ENCODE results near the gene INCA1. TPM values are rescaled to one million over a fixed set of nuclear protein-coding genes. Genes with fewer than 3 reads are reported as not detected.

Gene INCA1
- total and polyA plus RNA-seq, 2 of the 8 experiments (the other 6 are each of a cell fraction or from before 2014, with no cell fraction given) = 0.89 to 1.4 TPM

DNA sequence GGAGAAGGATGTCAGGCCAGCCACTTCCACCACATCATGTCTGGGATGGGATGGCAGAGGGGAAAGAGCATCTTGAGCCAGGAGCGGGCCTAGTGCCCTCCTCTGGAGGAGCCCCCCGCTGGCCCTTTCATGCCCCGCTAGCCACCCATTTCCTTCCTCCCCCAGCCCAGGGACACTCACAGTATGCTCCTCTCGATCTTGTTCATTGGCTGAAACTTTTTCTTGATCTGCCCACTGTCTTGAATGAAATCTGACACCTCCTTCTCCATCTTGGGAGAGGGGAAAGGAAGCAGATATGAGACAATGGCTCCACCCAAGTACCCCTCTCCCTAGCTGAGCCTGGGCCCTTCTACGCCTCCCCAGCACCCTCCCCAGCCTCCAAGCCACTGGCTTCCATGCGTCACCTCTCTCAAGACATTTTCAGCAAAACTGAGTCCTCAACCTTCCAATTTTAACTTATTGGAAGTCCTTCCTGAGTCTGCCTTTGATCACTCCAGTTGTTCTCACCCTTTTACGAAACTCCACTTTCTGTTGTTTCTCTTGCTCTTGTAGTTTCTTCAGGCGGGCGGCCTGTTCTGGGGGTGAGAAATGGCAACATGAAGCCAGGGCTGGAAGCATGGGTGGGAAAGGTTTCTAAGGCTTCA, 36.9 kb downstream of the INCA1 start:
- ChIA-PET POLR2A (ENCODE audit: partially characterized antibody) (interaction anchor here (0.9 to 32.4 kb wide), 4 partner anchors 0 to 257 kb away, joined by 3 to 987 read pairs (median 496); partner anchors contain the start of genes ENO3, PFN1, RNF167 and SLC25A11), CTCF (ENCODE audit: partially characterized antibody) (interaction anchor here (0.8 to 1.3 kb wide), 2 partner anchors 9 to 18 kb away, joined by 3 to 4 read pairs; partner anchors contain the start of gene ENO3)
- Histone ChIP-seq H3K36me3 (ENCODE audit: control insufficient read depth in 2 of 4, insufficient read depth in 4 of 4, low read length in 3 of 4) (peaks cover 0 to 2% (median 0%) of the 10 kb centered on the region in 4 experiments; a peak in 2 of 8 replicates), H3K23me2 (ENCODE audit: low read depth, low read length) (no peaks in the 10 kb centered on the region), H2BK120ac (replicated peaks; ENCODE audit: low read depth, low read length) (no peak overlapping the region), H3K79me1 (ENCODE audit: low read depth, low read length) (peaks cover 2% of the 10 kb centered on the region; the same call in 1 of the 2 replicates), H3K4ac (replicated peaks; ENCODE audit: insufficient read length, low read depth, low read length) (no peak overlapping the region), H4K20me1 (replicated peaks in 1 of 2; ENCODE audit: control insufficient read depth in 1 of 2, insufficient read depth in 2 of 2, low read length in 2 of 2) (peaks cover 0 to 3% of the 10 kb centered on the region in 2 experiments), H3K23ac (ENCODE audit: insufficient read length) (no peak overlapping the region), H3K18ac (ENCODE audit: extremely low read depth, low read length) (no peak overlapping the region), H3K14ac (ENCODE audit: insufficient read length) (no peak overlapping the region), H3K4me3 (ENCODE audit: extremely low read depth in 1 of 4, insufficient read depth in 2 of 4, low read depth in 3 of 4, low read length in 4 of 4) (no peak overlapping the region), H3K56ac (replicated peaks; ENCODE audit: insufficient read length, low read depth, low read length) (no peak overlapping the region), H4K5ac (ENCODE audit: insufficient read length, low read depth, low read length) (no peak overlapping the region), H2BK5ac (ENCODE audit: low read depth, low read length) (peak overlapping the region; percentile 60; the same call in 1 of the 2 replicates), H2AK5ac (ENCODE audit: low read depth, low read length) (0 out of 2 replicates have a peak overlapping the region, but pooled peaks have one; percentile 65), H2BK20ac (ENCODE audit: low read length) (no peak overlapping the region), H2BK15ac (ENCODE audit: low read length) (no peak overlapping the region), H3K9me3 (ENCODE audit: insufficient read depth in 2 of 2, low read depth in 1 of 2, low read length in 1 of 2) (no peaks in the 10 kb centered on the region), H2BK12ac (ENCODE audit: low read depth, low read length) (no peak overlapping the region), H3K79me2 (ENCODE audit: control insufficient read depth in 1 of 2, insufficient read depth in 2 of 2, low read length in 2 of 2) (peaks cover 0 to 2% of the 10 kb centered on the region in 2 experiments; a peak in 2 of 4 replicates), H3K4me1 (replicated peaks in 1 of 4; ENCODE audit: control insufficient read depth in 3 of 4, insufficient read depth in 4 of 4, low read length in 3 of 4) (peaks cover 0 to 10% (median 4%) of the 10 kb centered on the region in 4 experiments; a peak in 5 of 7 replicates), H3K27me3 (replicated peaks in 1 of 4; ENCODE audit: control insufficient read depth in 3 of 4, extremely low read depth in 1 of 4, insufficient read depth in 3 of 4, low read length in 3 of 4) (no peaks in the 10 kb centered on the region), H3K9ac (replicated peaks in 1 of 4; ENCODE audit: extremely low read depth in 1 of 4, low read depth in 3 of 4, low read length in 3 of 4) (no peak overlapping the region), H4K8ac (ENCODE audit: extremely low read depth, insufficient read depth, low read length) (no peak overlapping the region), H3K27ac (ENCODE audit: low read depth, low read length) (no peak overlapping the region), H2AFZ (ENCODE audit: low read length) (no peak overlapping the region), H4K91ac (replicated peaks; ENCODE audit: insufficient read length, low read length) (no peak overlapping the region), H3K4me2 (ENCODE audit: insufficient read depth in 1 of 2, low read depth in 2 of 2, low read length in 2 of 2) (0 out of 4 replicates have a peak overlapping the region, but pooled peaks of 1 of the 2 experiments have one; percentile 11)
- TF ChIP-seq KDM1A (IDR thresholded peaks at IDR 0.05; ENCODE audit: borderline replicate concordance, low read length) (0 out of 2 replicates have a peak, but pooled peaks have one; percentile 65), ZNF274 (IDR thresholded peaks at IDR 0.05; ENCODE audit: borderline replicate concordance, extremely low read depth, low read length) (no peak), CTCF (IDR thresholded peaks at IDR 0.05; ENCODE audit: control extremely low read depth in 1 of 3, insufficient read depth in 1 of 3, low read depth in 1 of 3, low read length in 3 of 3) (no peak)
- WGBS, 2 experiments (ENCODE audit: extremely low coverage in 1 of 2, insufficient coverage in 1 of 2, insufficient read length in 1 of 2, insufficient replicate concordance in 2 of 2, low coverage in 1 of 2, low lambda C conversion rate in 2 of 2, missing lambda C conversion rate in 1 of 2) = 83% methylated on average over 9 of the region's 9 CpGs; no CpG with 5 or more reads in 1 of the 2 experiments
- no peak for FAIRE-seq
- no peak for DNase-seq (ENCODE audit: low read depth in 1 of 2, low spot score in 2 of 2)

Measured in H1 (cell line).